Skin of body (tissue), 2 donors: ENCODE results near the gene SLC5A2. TPM values are rescaled to one million over a fixed set of nuclear protein-coding genes. Genes with fewer than 3 reads are reported as not detected.
A peak's percentile ranks its signal among the peaks of the same experiment; 100 is the strongest.
"Not testable (repeated sequence)": the region's sequence is repeated elsewhere in the genome, so short reads cannot be mapped to it uniquely, and the experiment has no call there.

Experiments
- DNase-seq: peaks from one replicate; lab custom pipeline; 2025; lab: John Stamatoyannopoulos, UW
- total RNA-seq: library from RNA; depleted of rRNA; stranded (reverse); fragments of >200 nt; gene quantifications from one replicate; pipeline ENCODE4 v1.2.3, GENCODE V29; 2014

SLC5A2 gene
- total RNA-seq, 1 donor from 2014 or later = 0.10 TPM

- DNase-seq = no peak
Observed at GRCh38 chr16:31475946-31476302, 7.0 kb upstream of the SLC5A2 start.

- DNase-seq = no peak
Observed at GRCh38 chr16:31476303-31477219, 6.4 kb upstream of the SLC5A2 start.

- no peak for DNase-seq
Observed at GRCh38 chr16:31477220-31478216, 5.4 kb upstream of the SLC5A2 start.

GRCh38 chr16:31478956-31479355 lies 4.0 kb upstream of the SLC5A2 start:
- DNase-seq = no peak

GRCh38 chr16:31479751-31480150 lies 3.2 kb upstream of the SLC5A2 start:
- DNase-seq = no peak

- DNase-seq = no peak
Observed at GRCh38 chr16:31480851-31481536, 1.9 kb upstream of the SLC5A2 start.

GRCh38 chr16:31484048-31484447 lies 1.1 kb downstream of the SLC5A2 start:
- not testable (repeated sequence) for DNase-seq

- DNase-seq = no peak
Observed at GRCh38 chr16:31484491-31485171, 1.7 kb downstream of the SLC5A2 start.

- no peak for DNase-seq
Observed at GRCh38 chr16:31485571-31485970, 2.6 kb downstream of the SLC5A2 start.

- no peak for DNase-seq
Observed at GRCh38 chr16:31486045-31486444, 3.1 kb downstream of the SLC5A2 start.

GRCh38 chr16:31487071-31487719 lies 4.3 kb downstream of the SLC5A2 start:
- no peak for DNase-seq

GRCh38 chr16:31487720-31488467 lies 5.0 kb downstream of the SLC5A2 start:
- DNase-seq = peak; percentile 36

GRCh38 chr16:31488468-31489297 lies 5.8 kb downstream of the SLC5A2 start:
- DNase-seq = no peak

GRCh38 chr16:31489298-31489564 lies 6.3 kb downstream of the SLC5A2 start:
- no peak for DNase-seq

GRCh38 chr16:31489616-31490584 lies 7.0 kb downstream of the SLC5A2 start:
- DNase-seq = no peak

GRCh38 chr16:31491778-31492418 lies 9.0 kb downstream of the SLC5A2 start:
- no peak for DNase-seq

GRCh38 chr16:31493506-31494125 lies 10.7 kb downstream of the SLC5A2 start:
- no peak for DNase-seq
